ENCODE measurements around the gene EXO1.

- no peak for TF ChIP-seq FOXM1 (IDR thresholded peaks at IDR 0.05; ENCODE audit: borderline replicate concordance, low read depth)
- TF ChIP-seq EGR1 (IDR thresholded peaks at IDR 0.05), result no peak
- no peak for TF ChIP-seq CEBPB (IDR thresholded peaks at IDR 0.05)
- TF ChIP-seq, protein P1, sequence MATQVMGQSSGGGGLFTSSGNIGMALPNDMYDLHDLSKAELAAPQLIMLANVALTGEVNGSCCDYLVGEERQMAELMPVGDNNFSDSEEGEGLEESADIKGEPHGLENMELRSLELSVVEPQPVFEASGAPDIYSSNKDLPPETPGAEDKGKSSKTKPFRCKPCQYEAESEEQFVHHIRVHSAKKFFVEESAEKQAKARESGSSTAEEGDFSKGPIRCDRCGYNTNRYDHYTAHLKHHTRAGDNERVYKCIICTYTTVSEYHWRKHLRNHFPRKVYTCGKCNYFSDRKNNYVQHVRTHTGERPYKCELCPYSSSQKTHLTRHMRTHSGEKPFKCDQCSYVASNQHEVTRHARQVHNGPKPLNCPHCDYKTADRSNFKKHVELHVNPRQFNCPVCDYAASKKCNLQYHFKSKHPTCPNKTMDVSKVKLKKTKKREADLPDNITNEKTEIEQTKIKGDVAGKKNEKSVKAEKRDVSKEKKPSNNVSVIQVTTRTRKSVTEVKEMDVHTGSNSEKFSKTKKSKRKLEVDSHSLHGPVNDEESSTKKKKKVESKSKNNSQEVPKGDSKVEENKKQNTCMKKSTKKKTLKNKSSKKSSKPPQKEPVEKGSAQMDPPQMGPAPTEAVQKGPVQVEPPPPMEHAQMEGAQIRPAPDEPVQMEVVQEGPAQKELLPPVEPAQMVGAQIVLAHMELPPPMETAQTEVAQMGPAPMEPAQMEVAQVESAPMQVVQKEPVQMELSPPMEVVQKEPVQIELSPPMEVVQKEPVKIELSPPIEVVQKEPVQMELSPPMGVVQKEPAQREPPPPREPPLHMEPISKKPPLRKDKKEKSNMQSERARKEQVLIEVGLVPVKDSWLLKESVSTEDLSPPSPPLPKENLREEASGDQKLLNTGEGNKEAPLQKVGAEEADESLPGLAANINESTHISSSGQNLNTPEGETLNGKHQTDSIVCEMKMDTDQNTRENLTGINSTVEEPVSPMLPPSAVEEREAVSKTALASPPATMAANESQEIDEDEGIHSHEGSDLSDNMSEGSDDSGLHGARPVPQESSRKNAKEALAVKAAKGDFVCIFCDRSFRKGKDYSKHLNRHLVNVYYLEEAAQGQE (IDR thresholded peaks at IDR 0.05; ENCODE audit: low read depth), result no peak
- no peak for TF ChIP-seq TAF1 (IDR thresholded peaks at IDR 0.05; ENCODE audit: low read depth)
- no peak for TF ChIP-seq TEAD4 (IDR thresholded peaks at IDR 0.05)
- TF ChIP-seq MAX (IDR thresholded peaks at IDR 0.05), result no peak
These were observed 69.5 kb downstream of the EXO1 start for GRCh38 chr1:241917487-241917886.

Data from Ishikawa (cell line).